ENCODE data around the gene UBN1.

The UBN1 gene

GRCh38 chr16:4884972-4885874 lies 37.9 kb downstream of the UBN1 start:
- H3K36me3 ChIP-seq (ENCODE audit: low read length), result no peaks in the 10 kb centered on the region

GRCh38 chr16:4886151-4886550 lies 38.9 kb downstream of the UBN1 start:
- Histone ChIP-seq H4K20me1 (ENCODE audit: low read depth, low read length) (no peaks in the 10 kb centered on the region), H3K9me2 (replicated peaks; ENCODE audit: insufficient read depth, low read length) (no peaks in the 10 kb centered on the region), H3K9ac (ENCODE audit: low read length) (no peak overlapping the region), H3F3A (ENCODE audit: insufficient read depth) (no peaks in the 10 kb centered on the region), H3K4me3 (ENCODE audit: insufficient read depth, low read length, poor library complexity, severe bottlenecking) (no peak overlapping the region), H3K27ac (ENCODE audit: low read depth, low read length) (no peak overlapping the region), H2AFZ (ENCODE audit: low read depth, low read length, severe bottlenecking) (no peak overlapping the region), H3K4me2 (ENCODE audit: low read depth, low read length, poor library complexity, severe bottlenecking) (no peak overlapping the region), H3K36me3 (ENCODE audit: low read length) (no peaks in the 10 kb centered on the region), H3K79me2 (ENCODE audit: insufficient read depth, low read length) (no peaks in the 10 kb centered on the region), H3K9me3 (ENCODE audit: insufficient read depth, low read length) (no peaks in the 10 kb centered on the region), H3K27me3 (ENCODE audit: low read length) (no peaks in the 10 kb centered on the region)
- TF ChIP-seq EZH2phosphoT487 (conservative IDR thresholded peaks at IDR 0.05; ENCODE audit: low read length) (no peak), CTCF (IDR thresholded peaks at IDR 0.05; ENCODE audit: insufficient read depth, low read length, poor library complexity, severe bottlenecking) (no peak)

More at GRCh38 chr16:4884972-4885874, 37.9 kb downstream of the UBN1 start:
- Histone ChIP-seq H3K9me3 (ENCODE audit: insufficient read depth, low read length) (no peaks in the 10 kb centered on the region), H4K20me1 (ENCODE audit: low read depth, low read length) (no peaks in the 10 kb centered on the region), H3K4me2 (ENCODE audit: low read depth, low read length, poor library complexity, severe bottlenecking) (no peak overlapping the region), H3K27me3 (ENCODE audit: low read length) (no peaks in the 10 kb centered on the region), H2AFZ (ENCODE audit: low read depth, low read length, severe bottlenecking) (no peak overlapping the region), H3K9me2 (replicated peaks; ENCODE audit: insufficient read depth, low read length) (no peaks in the 10 kb centered on the region), H3F3A (ENCODE audit: insufficient read depth) (no peaks in the 10 kb centered on the region), H3K79me2 (ENCODE audit: insufficient read depth, low read length) (no peaks in the 10 kb centered on the region), H3K4me3 (ENCODE audit: insufficient read depth, low read length, poor library complexity, severe bottlenecking) (no peak overlapping the region), H3K9ac (ENCODE audit: low read length) (no peak overlapping the region), H3K27ac (ENCODE audit: low read depth, low read length) (no peak overlapping the region)
- TF ChIP-seq CTCF (IDR thresholded peaks at IDR 0.05; ENCODE audit: insufficient read depth, low read length, poor library complexity, severe bottlenecking) (no peak), EZH2phosphoT487 (conservative IDR thresholded peaks at IDR 0.05; ENCODE audit: low read length) (no peak)

GRCh38 chr16:4888428-4889135 lies 41.3 kb downstream of the UBN1 start:
- no peak overlapping the region for H3K27ac ChIP-seq (ENCODE audit: low read depth, low read length)
- H3K4me3 ChIP-seq (ENCODE audit: insufficient read depth, low read length, poor library complexity, severe bottlenecking), result no peak overlapping the region
- H3K9ac ChIP-seq (ENCODE audit: low read length), result no peak overlapping the region
- H3K36me3 ChIP-seq (ENCODE audit: low read length), result no peaks in the 10 kb centered on the region
- H3K4me2 ChIP-seq (ENCODE audit: low read depth, low read length, poor library complexity, severe bottlenecking), result no peak overlapping the region
- TF ChIP-seq EZH2phosphoT487 (conservative IDR thresholded peaks at IDR 0.05; ENCODE audit: low read length), result no peak
- TF ChIP-seq CTCF (IDR thresholded peaks at IDR 0.05; ENCODE audit: insufficient read depth, low read length, poor library complexity, severe bottlenecking), result no peak
- H3K9me3 ChIP-seq (ENCODE audit: insufficient read depth, low read length), result no peaks in the 10 kb centered on the region
- H4K20me1 ChIP-seq (ENCODE audit: low read depth, low read length), result no peaks in the 10 kb centered on the region
- H3K27me3 ChIP-seq (ENCODE audit: low read length), result no peaks in the 10 kb centered on the region
- H2AFZ ChIP-seq (ENCODE audit: low read depth, low read length, severe bottlenecking), result no peak overlapping the region
- H3K9me2 ChIP-seq (replicated peaks; ENCODE audit: insufficient read depth, low read length), result no peaks in the 10 kb centered on the region
- no peaks in the 10 kb centered on the region for H3K79me2 ChIP-seq (ENCODE audit: insufficient read depth, low read length)
- no peaks in the 10 kb centered on the region for H3F3A ChIP-seq (ENCODE audit: insufficient read depth)

Data from SU-DHL-6 (cell line).